SK-N-SH (cell line): ENCODE data around the gene SELENOI. TPM values are rescaled to one million over a fixed set of nuclear protein-coding genes. Genes with fewer than 3 reads are reported as not detected.

ENCODE experiments used
- CTCF ChIA-PET: fragments of 300-600, 350-600 bp; formaldehyde crosslinking; extraction: SDS; loops from one replicate; lab custom pipeline; 2021; lab: Yijun Ruan, JAX
- POLR2A ChIA-PET: fragments of 350-600 bp; sonication (Branson Sonifier 250); formaldehyde crosslinking; extraction: SDS; loops from one replicate; lab custom pipeline; 2020; ENCODE audit warnings: antibody characterized with exemption, inconsistent platforms; lab: Yijun Ruan, JAX
- DNase-seq: peaks from one replicate; pipeline ENCODE4 v3.0.0; 2012
- H2AFZ ChIP-seq: fragments of 200-600 bp; sonication (generic); 2 replicates; pipeline ENCODE4 v1.8.1; 2016; ENCODE audit warnings: antibody characterized with exemption, mild to moderate bottlenecking, low read depth
- H3F3A ChIP-seq: fragments of 200-600 bp; sonication (generic); replicated peaks from 2 replicates; pipeline ENCODE3; 2016; ENCODE audit warnings: antibody characterized with exemption, mild to moderate bottlenecking; ENCODE audit not compliant: insufficient read depth
- H3K27ac ChIP-seq, 2 experiments: fragments of 200-500 bp in 1 of 2; fragments of 200-600 bp in 1 of 2; sonication (Bioruptor generic) in 1 of 2; sonication (generic), shearing (Covaris generic) in 1 of 2; 2 replicates each; pipeline versions ENCODE4 v1.5.1 to v1.6.1; 2014 to 2016; ENCODE audit warnings: low read depth in 2 of 2, inconsistent platforms in 1 of 2, low read length in 1 of 2, mild to moderate bottlenecking in 1 of 2, mixed read lengths in 1 of 2
- H3K27me3 ChIP-seq: fragments of 200-600 bp; sonication (generic), shearing (Covaris generic); 2 replicates; pipeline ENCODE4 v1.6.1; 2016; ENCODE audit warnings: mixed run types; ENCODE audit not compliant: insufficient read depth
- H3K36me3 ChIP-seq, 2 experiments: fragments of 200-500 bp in 1 of 2; fragments of 200-600 bp in 1 of 2; sonication (Bioruptor generic) in 1 of 2; sonication (generic) in 1 of 2; replicated peaks in 1 of 2; 2 replicates each; pipeline versions ENCODE3 to v1.5.1; 2014 to 2016; ENCODE audit warnings: low read length in 1 of 2, mild to moderate bottlenecking in 1 of 2; ENCODE audit not compliant: insufficient read depth in 2 of 2, control insufficient read depth in 1 of 2
- H3K4me1 ChIP-seq, 2 experiments: fragments of 200-500 bp in 1 of 2; fragments of 200-600 bp in 1 of 2; sonication (Bioruptor generic) in 1 of 2; sonication (generic), shearing (Covaris generic) in 1 of 2; 2 replicates each; pipeline versions ENCODE4 v1.5.1 to v1.6.1; 2014 to 2016; ENCODE audit warnings: low read depth in 1 of 2, low read length in 1 of 2, mixed run types in 1 of 2; ENCODE audit not compliant: insufficient read depth in 2 of 2, control insufficient read depth in 1 of 2
- H3K4me2 ChIP-seq: fragments of 200-600 bp; sonication (generic), shearing (Covaris generic); 2 replicates; pipeline ENCODE4 v1.6.1; 2017; ENCODE audit warnings: mixed run types
- H3K4me3 ChIP-seq, 2 experiments: fragments of 200-500 bp in 1 of 2; fragments of 200-600 bp in 1 of 2; sonication (Bioruptor generic) in 1 of 2; sonication (generic), shearing (Covaris generic) in 1 of 2; 2 replicates each; pipeline versions ENCODE4 v1.5.1 to v1.8.1; 2014 to 2016; ENCODE audit warnings: low read depth in 2 of 2, inconsistent platforms in 1 of 2, low read length in 1 of 2, mild to moderate bottlenecking in 1 of 2, mixed read lengths in 1 of 2, moderate library complexity in 1 of 2
- H3K79me2 ChIP-seq: fragments of 200-600 bp; sonication (generic); 2 replicates; pipeline ENCODE4 v1.8.1; 2017; ENCODE audit warnings: mild to moderate bottlenecking; ENCODE audit not compliant: insufficient read depth
- H3K9ac ChIP-seq: fragments of 200-600 bp; sonication (generic); 2 replicates; pipeline ENCODE4 v1.6.1; 2017; ENCODE audit warnings: mixed run types
- H3K9me2 ChIP-seq: fragments of 200-600 bp; sonication (generic); 2 replicates; pipeline ENCODE4 v1.6.1; 2017; ENCODE audit warnings: mixed run types
- H3K9me3 ChIP-seq: fragments of 200-600 bp; sonication (generic); 2 replicates; pipeline ENCODE4 v1.6.1; 2017; ENCODE audit warnings: mixed run types, mild to moderate bottlenecking, moderate library complexity
- H4K20me1 ChIP-seq: fragments of 200-600 bp; sonication (generic); 2 replicates; pipeline ENCODE4 v1.6.1; 2017; ENCODE audit warnings: mild to moderate bottlenecking, mixed run types; ENCODE audit not compliant: insufficient read depth
- CTCF ChIP-seq: fragments of 200-600 bp; sonication (generic); IDR thresholded peaks from 2 replicates; pipeline ENCODE4 v1.6.1; 2017; ENCODE audit warnings: antibody characterized with exemption, mild to moderate bottlenecking, moderate library complexity
- EP300 ChIP-seq, 2 experiments: IDR thresholded peaks; 2 replicates each; pipeline versions ENCODE4 v1.4.0 to v1.6.1; 2012; ENCODE audit warnings: borderline replicate concordance in 1 of 2, low read depth in 1 of 2, low read length in 1 of 2
- GABPA ChIP-seq: IDR thresholded peaks from 2 replicates; pipeline ENCODE4 v1.4.0; 2012; ENCODE audit warnings: low read depth, mild to moderate bottlenecking
- MEF2A ChIP-seq: IDR thresholded peaks from 2 replicates; pipeline ENCODE4 v1.4.0; 2012; ENCODE audit warnings: low read depth, borderline replicate concordance
- NFIC ChIP-seq: IDR thresholded peaks from 2 replicates; pipeline ENCODE4 v1.4.0; 2012; ENCODE audit warnings: borderline replicate concordance
- PBX3 ChIP-seq: IDR thresholded peaks from 2 replicates; pipeline ENCODE4; 2012
- RAD21 ChIP-seq: IDR thresholded peaks from 2 replicates; pipeline ENCODE4 v1.6.1; 2012; ENCODE audit warnings: mild to moderate bottlenecking, low read length
- RFX5 ChIP-seq: IDR thresholded peaks from 2 replicates; pipeline ENCODE4 v1.6.1; 2012; ENCODE audit warnings: mild to moderate bottlenecking, improper control_type of control experiment, low read length
- TAF1 ChIP-seq: IDR thresholded peaks from 2 replicates; pipeline ENCODE4 v1.6.1; 2012; ENCODE audit warnings: low read depth, mild to moderate bottlenecking, low read length, moderate library complexity, borderline replicate concordance
- TEAD4 ChIP-seq: IDR thresholded peaks from 2 replicates; pipeline ENCODE4 v1.4.0; 2012; ENCODE audit warnings: mild to moderate bottlenecking, borderline replicate concordance; ENCODE audit not compliant: insufficient read depth
- ZBTB33 ChIP-seq: IDR thresholded peaks from 2 replicates; pipeline ENCODE4 v1.4.0; 2012; ENCODE audit warnings: low read depth, borderline replicate concordance
- WGBS: methylation state at CpG from one replicate; pipeline ENCODE4 v1.1.6; 2017; ENCODE audit warnings: low lambda C conversion rate; 5-methylcytosine and 5-hydroxymethylcytosine counted together
- polyA plus RNA-seq, 3 experiments: library from polyadenylated mRNA; depleted of rRNA; stranded (reverse); fragments of >200 nt; gene quantifications; 2 replicates each; pipeline ENCODE4 v1.2.3, GENCODE V29; 2012

Gene SELENOI
- polyA plus RNA-seq, 1 of the 3 experiments (the other 2 are of a cell fraction): 4.4 TPM

GRCh38 chr2:26298286-26298637 is 47.7 kb upstream of the SELENOI start:
- Histone ChIP-seq H3K4me2 (no peak overlapping the region), H3K36me3 (no peaks in the 10 kb centered on the region), H2AFZ (no peak overlapping the region), H3K4me3 (no peak overlapping the region), H3K27ac (no peak overlapping the region), H3K27me3 (no peaks in the 10 kb centered on the region), H3K4me1 (peaks cover 0 to 2% of the 10 kb centered on the region in 2 experiments; a peak in 1 of 4 replicates), H3K9ac (no peak overlapping the region), H3F3A (no peaks in the 10 kb centered on the region), H4K20me1 (no peaks in the 10 kb centered on the region), H3K9me3 (no peaks in the 10 kb centered on the region), H3K9me2 (no peaks in the 10 kb centered on the region), H3K79me2 (no peaks in the 10 kb centered on the region)
- TF ChIP-seq RAD21 (no peak), RFX5 (no peak), PBX3 (no peak), EP300 (IDR thresholded peaks at IDR 0.05; ENCODE audit: borderline replicate concordance in 1 of 2, low read depth in 1 of 2, low read length in 1 of 2) (no peak), TEAD4 (no peak)
- ChIA-PET POLR2A (no interaction called here), CTCF (interaction anchor here (1.0 to 1.4 kb wide), 2 partner anchors 17 to 23 kb away, joined by 3 read pairs; no protein-coding TSS in a partner anchor)
- WGBS: 93% methylated on average over 17 of the region's 17 CpGs
- DNase-seq: no peak

DNA sequence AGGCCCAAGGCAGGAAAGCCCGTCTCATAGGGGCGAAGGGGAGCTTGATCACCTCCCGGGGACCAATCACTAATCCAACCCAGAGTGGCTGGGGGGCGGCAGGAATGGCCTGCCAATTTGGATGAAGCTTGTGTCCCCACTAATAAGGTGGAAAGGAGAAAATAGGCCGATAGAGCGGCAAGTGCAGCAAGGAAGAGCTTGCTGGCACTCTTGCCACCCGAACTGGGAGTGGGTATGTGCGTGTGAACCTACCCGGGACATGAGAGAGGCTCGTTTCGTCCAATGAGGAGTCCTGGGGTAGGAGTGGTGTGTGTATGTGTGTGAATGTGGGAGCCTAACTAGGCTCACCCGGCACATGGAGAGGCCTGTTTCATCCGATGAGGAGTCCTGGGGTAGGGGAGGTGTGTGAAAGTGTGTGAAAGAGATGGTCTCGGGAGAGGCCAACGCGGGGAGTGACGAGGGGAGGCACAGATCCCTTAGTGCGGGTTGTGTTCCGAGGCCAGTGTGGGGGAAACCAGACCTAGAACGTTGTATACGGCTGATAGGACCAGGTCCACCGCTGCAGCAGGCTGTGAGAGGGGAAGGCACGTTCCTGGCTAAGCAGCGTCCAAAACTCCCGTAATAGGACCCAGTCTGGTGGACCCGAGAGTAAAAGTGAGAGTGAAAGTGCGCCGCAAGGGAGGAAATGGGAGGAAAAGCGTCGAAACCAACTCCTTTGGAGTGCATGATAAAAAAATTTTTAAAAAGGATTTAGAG is 47.1 kb upstream of the SELENOI start:
- ChIA-PET CTCF (interaction anchor here (1.0 kb wide), 1 partner anchor 17 kb away, joined by 3 read pairs; no protein-coding TSS in a partner anchor), POLR2A (no interaction called here)
- Histone ChIP-seq H3K27me3 (no peaks in the 10 kb centered on the region), H3K9me2 (no peaks in the 10 kb centered on the region), H3K9me3 (no peaks in the 10 kb centered on the region), H3K4me3 (no peak overlapping the region), H3K27ac (no peak overlapping the region), H3K4me1 (peaks cover 0 to 2% of the 10 kb centered on the region in 2 experiments; a peak in 1 of 4 replicates), H3K79me2 (no peaks in the 10 kb centered on the region), H3F3A (no peaks in the 10 kb centered on the region), H3K36me3 (no peaks in the 10 kb centered on the region), H2AFZ (peak overlapping the region; percentile 98; the same call in 1 of the 2 replicates)
- no peak for DNase-seq
- TF ChIP-seq TEAD4 (no peak), MEF2A (no peak), TAF1 (no peak), RAD21 (no peak), ZBTB33 (no peak), CTCF (no peak), NFIC (no peak), GABPA (no peak)
- TF ChIP-seq, all 33 proteins: peak for 0
- Histone ChIP-seq H3K4me2 (peak overlapping the region; percentile 76; the same call in 1 of the 2 replicates), H3K9ac (no peak overlapping the region), H4K20me1 (no peaks in the 10 kb centered on the region)
- 97% methylated on average over 30 of the region's 30 CpGs for WGBS
